CD8-positive, alpha-beta memory T cell (primary cell): ENCODE data around the gene COL4A5. TPM values are rescaled to one million over a fixed set of nuclear protein-coding genes. Genes with fewer than 3 reads are reported as not detected.

Experiments
- CTCF ChIA-PET: fragments of 350-600 bp; sonication (Branson Sonifier 250); formaldehyde crosslinking; loops from one replicate; lab custom pipeline; 2021; ENCODE audit warnings: antibody characterized with exemption; lab: Charles Lee
- POLR2A ChIA-PET: fragments of 350-600 bp; sonication (Branson Sonifier 250); formaldehyde crosslinking; loops from one replicate; lab custom pipeline; 2021; ENCODE audit warnings: antibody characterized with exemption; lab: Charles Lee
- DNase-seq, 5 donors: peaks; one replicate each; pipeline versions ENCODE4 v3.0.0 to v3.0.0-alpha.2; 2020 to 2022; ENCODE audit warnings: mixed read lengths in 1 of 5
- H3K27ac ChIP-seq: one replicate; pipeline ENCODE4 v1.7.0; 2013; ENCODE audit warnings: low read depth, mild to moderate bottlenecking, low read length, moderate library complexity
- H3K27me3 ChIP-seq: 2 replicates; pipeline ENCODE4 v1.7.0; 2013; ENCODE audit warnings: low read length, mild to moderate bottlenecking; ENCODE audit not compliant: insufficient read depth, poor library complexity, severe bottlenecking
- H3K36me3 ChIP-seq: 2 replicates; pipeline ENCODE4 v1.7.0; 2013; ENCODE audit warnings: mild to moderate bottlenecking, low read length, moderate library complexity; ENCODE audit not compliant: insufficient read depth
- H3K4me1 ChIP-seq: 2 replicates; pipeline ENCODE4 v1.7.0; 2013; ENCODE audit warnings: mild to moderate bottlenecking, low read length, moderate library complexity; ENCODE audit not compliant: insufficient read depth
- H3K4me3 ChIP-seq: 2 replicates; pipeline ENCODE4 v1.7.0; 2013; ENCODE audit warnings: mild to moderate bottlenecking, low read length
- H3K9me3 ChIP-seq: 2 replicates; pipeline ENCODE4 v1.7.0; 2013; ENCODE audit warnings: mild to moderate bottlenecking, low read length
- H3K27ac Mint-ChIP-seq, 8 donors: one replicate each; pipeline ENCODE4 v1.8.0; 2020 to 2021; ENCODE audit warnings: mixed read lengths in 8 of 8, mild to moderate bottlenecking in 6 of 8, inconsistent platforms in 3 of 8, moderate library complexity in 3 of 8
- H3K27me3 Mint-ChIP-seq, 2 donors: one replicate each; pipeline ENCODE4 v1.8.0; 2020 to 2021; ENCODE audit warnings: mixed read lengths in 2 of 2, mild to moderate bottlenecking in 1 of 2, moderate library complexity in 1 of 2
- H3K36me3 Mint-ChIP-seq, 3 donors: one replicate each; pipeline ENCODE4 v1.8.0; 2020 to 2021; ENCODE audit warnings: mixed read lengths in 3 of 3, inconsistent platforms in 1 of 3, mild to moderate bottlenecking in 1 of 3
- H3K4me1 Mint-ChIP-seq, 3 donors: one replicate each; pipeline ENCODE4 v1.8.0; 2020 to 2021; ENCODE audit warnings: mixed read lengths in 3 of 3, inconsistent platforms in 1 of 3, mild to moderate bottlenecking in 1 of 3
- H3K4me3 Mint-ChIP-seq, 7 donors: one replicate each; pipeline ENCODE4 v1.8.0; 2020 to 2021; ENCODE audit warnings: mixed read lengths in 7 of 7, mild to moderate bottlenecking in 6 of 7, moderate library complexity in 4 of 7, inconsistent platforms in 2 of 7
- H3K9me3 Mint-ChIP-seq, 5 donors: one replicate each; pipeline ENCODE4 v1.8.0; 2020 to 2022; ENCODE audit warnings: mixed read lengths in 5 of 5, mild to moderate bottlenecking in 3 of 5, moderate library complexity in 2 of 5, inconsistent platforms in 1 of 5
- polyA plus RNA-seq: library from polyadenylated mRNA; unstranded; fragments of 300-500 nt; fragmentation: Illumina TruSeq; gene quantifications from one replicate; pipeline ENCODE4 v1.2.3, GENCODE V29; 2021
- total RNA-seq, 2 experiments: library from RNA; stranded (reverse); gene quantifications; one replicate each; pipeline ENCODE4 v1.2.3, GENCODE V29; 2021

COL4A5 gene
- total and polyA plus RNA-seq, 3 experiments from 2014 or later = not detected

DNA sequence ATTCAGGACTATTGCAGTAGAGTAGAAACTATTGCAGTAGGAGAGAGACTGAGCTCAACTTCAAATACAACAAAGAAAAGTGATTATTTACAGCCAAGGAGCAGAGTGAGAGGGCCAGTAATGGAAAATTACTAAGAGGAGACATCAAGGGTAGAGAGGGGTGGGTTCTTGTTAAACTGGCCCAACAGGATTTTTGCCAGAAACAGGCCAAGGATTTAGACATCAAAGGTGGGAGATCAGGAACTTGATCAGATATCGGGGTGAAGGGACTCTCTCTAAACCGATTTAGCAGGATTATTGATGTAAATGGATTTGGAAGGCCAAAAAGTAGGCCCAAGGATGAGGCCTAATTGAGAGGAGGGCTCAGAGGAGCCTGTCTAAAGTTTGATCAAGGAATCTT, 231.9 kb downstream of the COL4A5 start:
- ChIA-PET POLR2A (no interaction called here), CTCF (no interaction called here)
- no peak overlapping the region for H3K27ac ChIP-seq
- Mint-ChIP-seq H3K27me3 (no peaks in the 10 kb centered on the region), H3K36me3 (no peaks in the 10 kb centered on the region), H3K4me3 (no peak overlapping the region), H3K9me3 (peaks cover 0 to 4% (median 0%) of the 10 kb centered on the region in 5 donors), H3K27ac (no peak overlapping the region), H3K4me1 (no peaks in the 10 kb centered on the region)
- H3K4me1 ChIP-seq = no peaks in the 10 kb centered on the region
- no peaks in the 10 kb centered on the region for H3K36me3 ChIP-seq
- no peak overlapping the region for H3K4me3 ChIP-seq
- H3K9me3 ChIP-seq = no peaks in the 10 kb centered on the region
- no peak for DNase-seq
- H3K27me3 ChIP-seq = no peaks in the 10 kb centered on the region

DNA sequence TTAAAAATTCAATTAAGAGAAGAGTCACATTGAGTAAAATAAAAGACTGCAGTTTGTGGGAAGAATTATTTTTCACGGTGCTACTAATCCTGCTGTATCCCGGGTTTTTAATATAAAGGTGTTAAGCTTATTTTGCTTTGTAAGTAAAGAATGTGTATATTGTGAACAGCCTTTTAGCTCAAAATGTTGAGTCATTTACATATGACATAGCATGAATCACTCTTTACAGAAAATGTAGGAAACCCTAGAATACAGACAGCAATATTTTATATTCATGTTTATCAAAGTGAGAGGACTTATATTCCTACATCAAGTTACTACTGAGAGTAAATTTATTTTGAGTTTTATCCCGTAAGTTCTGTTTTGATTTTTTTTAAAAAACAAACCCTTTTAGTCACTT, 257.1 kb downstream of the COL4A5 start:
- CTCF ChIA-PET = no interaction called here

DNA sequence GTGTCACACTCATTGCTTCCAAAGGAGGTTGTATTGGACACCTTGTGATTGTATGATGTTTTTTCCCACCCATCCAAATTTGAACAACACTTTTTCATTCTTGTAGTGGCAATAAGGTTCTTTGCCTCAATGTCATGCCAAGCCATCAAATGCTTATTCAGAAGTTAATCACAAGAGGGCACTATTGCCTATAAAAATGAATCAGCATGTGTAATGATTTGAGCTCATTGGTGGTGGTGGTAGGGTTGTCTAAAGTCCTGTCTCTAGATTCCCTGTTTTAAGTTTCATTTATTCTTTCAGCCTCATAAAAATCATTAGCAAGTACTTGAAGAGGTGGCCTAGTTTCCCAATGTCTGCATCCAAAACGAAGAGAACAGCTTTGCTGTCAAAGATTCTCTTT, 259.7 kb downstream of the COL4A5 start:
- Histone ChIP-seq H3K27ac (no peak overlapping the region), H3K36me3 (no peaks in the 10 kb centered on the region), H3K9me3 (no peaks in the 10 kb centered on the region), H3K4me3 (no peak overlapping the region), H3K4me1 (no peaks in the 10 kb centered on the region), H3K27me3 (no peaks in the 10 kb centered on the region)
- POLR2A ChIA-PET = no interaction called here
- DNase-seq = no peak
- CTCF ChIA-PET = no interaction called here
- H3K4me3 Mint-ChIP-seq = no peak overlapping the region
- H3K27me3 Mint-ChIP-seq = no peaks in the 10 kb centered on the region
- no peaks in the 10 kb centered on the region for H3K36me3 Mint-ChIP-seq
- no peaks in the 10 kb centered on the region for H3K4me1 Mint-ChIP-seq
- H3K27ac Mint-ChIP-seq = no peak overlapping the region
- peaks cover 0 to under 1% (median 0%) of the 10 kb centered on the region in 5 donors for H3K9me3 Mint-ChIP-seq

More for the DNA sequence above, 257.1 kb downstream of the COL4A5 start:
- no peak overlapping the region for H3K27ac ChIP-seq
- H3K4me3 ChIP-seq = no peak overlapping the region
- H3K36me3 Mint-ChIP-seq = no peaks in the 10 kb centered on the region
- POLR2A ChIA-PET = no interaction called here
- H3K27ac Mint-ChIP-seq = no peak overlapping the region
- no peaks in the 10 kb centered on the region for H3K36me3 ChIP-seq
- H3K27me3 Mint-ChIP-seq = no peaks in the 10 kb centered on the region
- no peaks in the 10 kb centered on the region for H3K27me3 ChIP-seq
- no peaks in the 10 kb centered on the region for H3K9me3 ChIP-seq
- H3K4me3 Mint-ChIP-seq = no peak overlapping the region
- no peaks in the 10 kb centered on the region for H3K4me1 Mint-ChIP-seq
- no peaks in the 10 kb centered on the region for H3K4me1 ChIP-seq
- DNase-seq = no peak
- peaks cover 0 to 2% (median 0%) of the 10 kb centered on the region in 5 donors for H3K9me3 Mint-ChIP-seq

GRCh38 chrX:108701633-108702032, 262.0 kb downstream of the COL4A5 start:
- Mint-ChIP-seq H3K4me1 (no peaks in the 10 kb centered on the region), H3K36me3 (no peaks in the 10 kb centered on the region), H3K4me3 (no peak overlapping the region), H3K27ac (no peak overlapping the region), H3K9me3 (peaks cover 0 to 3% (median 0%) of the 10 kb centered on the region in 5 donors), H3K27me3 (peaks cover 0 to 2% of the 10 kb centered on the region in 2 donors)
- Histone ChIP-seq H3K27ac (no peak overlapping the region), H3K4me1 (no peaks in the 10 kb centered on the region), H3K36me3 (no peaks in the 10 kb centered on the region), H3K9me3 (no peaks in the 10 kb centered on the region), H3K27me3 (no peaks in the 10 kb centered on the region), H3K4me3 (no peak overlapping the region)
- DNase-seq = no peak
- ChIA-PET CTCF (no interaction called here), POLR2A (no interaction called here)

DNA sequence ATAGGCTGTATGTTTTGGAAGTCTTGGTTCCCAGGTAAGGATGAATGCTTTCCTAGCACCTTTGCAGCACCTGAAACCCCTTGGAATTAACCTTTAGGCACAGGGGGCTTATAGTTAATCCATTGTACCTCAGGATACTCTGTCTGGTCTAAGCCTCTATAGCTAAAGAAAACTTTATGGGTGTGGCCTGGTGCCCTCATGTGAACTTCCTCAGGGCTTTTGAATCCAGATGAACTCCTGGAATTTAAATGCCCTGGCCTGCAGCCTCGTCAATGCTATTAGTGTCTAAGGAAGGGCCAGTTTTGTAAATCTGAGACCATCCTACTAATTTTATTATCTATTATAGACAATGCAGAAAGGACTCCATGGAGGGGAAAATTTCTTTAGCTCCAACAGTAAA, 262.9 kb downstream of the COL4A5 start:
- H3K4me3 Mint-ChIP-seq = no peak overlapping the region

GRCh38 chrX:108704839-108705238, 265.2 kb downstream of the COL4A5 start:
- no peaks in the 10 kb centered on the region for H3K4me1 Mint-ChIP-seq
- no peak overlapping the region for H3K27ac ChIP-seq
- no peaks in the 10 kb centered on the region for H3K9me3 ChIP-seq
- no peak for DNase-seq
- H3K27me3 ChIP-seq = no peaks in the 10 kb centered on the region
- no peak overlapping the region for H3K27ac Mint-ChIP-seq
- no peaks in the 10 kb centered on the region for H3K36me3 Mint-ChIP-seq
- ChIA-PET POLR2A (no interaction called here), CTCF (no interaction called here)
- no peak overlapping the region for H3K4me3 ChIP-seq
- H3K27me3 Mint-ChIP-seq = peaks cover 0 to 3% of the 10 kb centered on the region in 2 donors
- no peaks in the 10 kb centered on the region for H3K4me1 ChIP-seq
- no peaks in the 10 kb centered on the region for H3K36me3 ChIP-seq
- H3K4me3 Mint-ChIP-seq = no peak overlapping the region
- H3K9me3 Mint-ChIP-seq = peaks cover 0 to 3% (median 0%) of the 10 kb centered on the region in 5 donors

More for the DNA sequence above, 262.9 kb downstream of the COL4A5 start:
- POLR2A ChIA-PET = no interaction called here
- Histone ChIP-seq H3K27me3 (no peaks in the 10 kb centered on the region), H3K27ac (no peak overlapping the region), H3K4me3 (no peak overlapping the region), H3K4me1 (no peaks in the 10 kb centered on the region), H3K36me3 (no peaks in the 10 kb centered on the region), H3K9me3 (no peaks in the 10 kb centered on the region)
- CTCF ChIA-PET = no interaction called here
- Mint-ChIP-seq H3K27me3 (peaks cover 0 to 2% of the 10 kb centered on the region in 2 donors), H3K4me1 (no peaks in the 10 kb centered on the region), H3K27ac (no peak overlapping the region), H3K36me3 (no peaks in the 10 kb centered on the region), H3K9me3 (peaks cover 0 to 3% (median 0%) of the 10 kb centered on the region in 5 donors)
- no peak for DNase-seq

DNA sequence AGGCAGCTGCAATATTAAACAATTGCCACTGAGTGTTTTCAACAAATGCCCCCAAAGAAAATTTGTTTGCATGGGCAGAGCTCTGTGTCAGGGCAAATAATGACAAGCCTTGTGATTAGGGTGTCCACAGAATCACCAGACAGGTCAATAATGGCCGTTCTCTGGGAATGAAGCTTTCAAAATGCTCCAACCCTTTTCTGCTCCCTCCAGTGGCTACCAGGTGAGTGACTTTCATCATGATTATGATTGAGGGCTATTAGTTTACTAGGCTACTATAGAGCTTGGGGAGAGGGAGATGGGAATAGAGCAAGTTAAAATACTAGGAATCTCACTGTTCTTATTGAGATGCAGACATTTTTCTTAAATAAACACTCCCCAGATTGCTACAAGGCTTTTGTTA, 273.2 kb downstream of the COL4A5 start:
- Mint-ChIP-seq H3K4me3 (no peak overlapping the region), H3K4me1 (no peaks in the 10 kb centered on the region), H3K27ac (no peak overlapping the region), H3K27me3 (peaks cover 0 to 2% of the 10 kb centered on the region in 2 donors), H3K36me3 (no peaks in the 10 kb centered on the region), H3K9me3 (peaks cover 0 to 14% (median 4%) of the 10 kb centered on the region in 5 donors)
- Histone ChIP-seq H3K36me3 (no peaks in the 10 kb centered on the region), H3K27ac (no peak overlapping the region), H3K4me1 (no peaks in the 10 kb centered on the region), H3K27me3 (no peaks in the 10 kb centered on the region), H3K9me3 (no peaks in the 10 kb centered on the region), H3K4me3 (no peak overlapping the region)
- POLR2A ChIA-PET = no interaction called here
- no peak for DNase-seq
- CTCF ChIA-PET = no interaction called here

- POLR2A ChIA-PET = no interaction called here
These were observed 282.9 kb downstream of the COL4A5 start for GRCh38 chrX:108722561-108722960.

More at GRCh38 chrX:108722561-108722960, 282.9 kb downstream of the COL4A5 start:
- Mint-ChIP-seq H3K4me3 (no peak overlapping the region), H3K27ac (no peak overlapping the region), H3K27me3 (peaks cover 0 to 5% of the 10 kb centered on the region in 2 donors), H3K9me3 (peaks cover 0 to 2% (median 0%) of the 10 kb centered on the region in 5 donors), H3K4me1 (no peaks in the 10 kb centered on the region), H3K36me3 (no peaks in the 10 kb centered on the region)
- no peaks in the 10 kb centered on the region for H3K27me3 ChIP-seq
- CTCF ChIA-PET = no interaction called here
- H3K4me1 ChIP-seq = no peaks in the 10 kb centered on the region
- H3K36me3 ChIP-seq = no peaks in the 10 kb centered on the region
- no peak for DNase-seq
- H3K27ac ChIP-seq = no peak overlapping the region
- H3K9me3 ChIP-seq = no peaks in the 10 kb centered on the region
- no peak overlapping the region for H3K4me3 ChIP-seq
